ENCODE data around the gene TDRD6. TPM values are rescaled to one million over a fixed set of nuclear protein-coding genes. Genes with fewer than 3 reads are reported as not detected.

TDRD6 gene
- total RNA-seq, 1 experiment from 2014 or later = 0.57 TPM

- H3K4me3 ChIP-seq (replicated peaks in 1 of 2; ENCODE audit: low read depth in 1 of 2, low read length in 2 of 2) = no peak overlapping the region
Measured at GRCh38 chr6:46674410-46674809, 13.3 kb upstream of the TDRD6 start.

More at GRCh38 chr6:46674410-46674809, 13.3 kb upstream of the TDRD6 start:
- DNase-seq (ENCODE audit: low read depth, low spot score) = no peak
- Histone ChIP-seq H3K27ac (ENCODE audit: low read depth, low read length) (no peak overlapping the region), H4K20me1 (ENCODE audit: insufficient read depth) (no peaks in the 10 kb centered on the region), H3K9me3 (ENCODE audit: control insufficient read depth in 1 of 2, insufficient read depth in 1 of 2, low read depth in 1 of 2, low read length in 2 of 2) (no peaks in the 10 kb centered on the region), H3K27me3 (ENCODE audit: insufficient read depth, low read length) (no peaks in the 10 kb centered on the region), H3K4me1 (ENCODE audit: control insufficient read depth in 1 of 2, insufficient read depth in 2 of 2, low read length in 2 of 2) (no peaks in the 10 kb centered on the region), H3K4me2 (ENCODE audit: low read length) (no peak overlapping the region), H3K36me3 (ENCODE audit: control insufficient read depth in 1 of 2, insufficient read depth in 2 of 2, low read length in 2 of 2) (no peaks in the 10 kb centered on the region), H2AFZ (ENCODE audit: low read depth, low read length, poor library complexity, severe bottlenecking) (no peak overlapping the region), H3K79me2 (ENCODE audit: insufficient read depth, low read length) (no peaks in the 10 kb centered on the region), H3K9ac (ENCODE audit: low read length) (no peak overlapping the region), H3K9me2 (ENCODE audit: insufficient read depth) (no peaks in the 10 kb centered on the region)
- intact Hi-C loops (cut with micrococcal nuclease) = no loop called here
- RAD21 ChIA-PET (ENCODE audit: low non-redundant PET in 1 of 2, low total read pairs in 2 of 2, uncharacterized antibody in 2 of 2, unreplicated experiment in 2 of 2) = no interaction called here
- TF ChIP-seq ZBTB33 (IDR thresholded peaks at IDR 0.05; ENCODE audit: extremely low read depth, insufficient replicate concordance, low read length) = no peak
- no peak for TF ChIP-seq RAD21 (IDR thresholded peaks at IDR 0.05; ENCODE audit: low read depth)
- TF ChIP-seq POLR2A (IDR thresholded peaks at IDR 0.05; ENCODE audit: borderline replicate concordance, extremely low read depth, insufficient read depth, insufficient read length) = no peak
- TF ChIP-seq POLR2AphosphoS5 (IDR thresholded peaks at IDR 0.05; ENCODE audit: low read depth, low read length) = no peak
- TF ChIP-seq ELF1 (IDR thresholded peaks at IDR 0.05; ENCODE audit: borderline replicate concordance, low read depth) = no peak
- no peak for TF ChIP-seq SIN3A (IDR thresholded peaks at IDR 0.05; ENCODE audit: low read depth)
- no peak for TF ChIP-seq CTCF (IDR thresholded peaks at IDR 0.05 in 2 of 3, conservative IDR thresholded peaks at IDR 0.05 in 1 of 3; ENCODE audit: borderline replicate concordance in 1 of 3, insufficient read depth in 1 of 3, low read depth in 2 of 3, low read length in 2 of 3)
- no peak for TF ChIP-seq CBX3 (IDR thresholded peaks at IDR 0.05; ENCODE audit: low read depth)
- no peak for TF ChIP-seq SP1 (IDR thresholded peaks at IDR 0.05; ENCODE audit: low read depth)
- no peak for TF ChIP-seq TCF7L2 (IDR thresholded peaks at IDR 0.05; ENCODE audit: borderline replicate concordance, extremely low read depth, insufficient read depth, insufficient read length)
- POLR2A ChIA-PET = no interaction called here
- no TSS peak for BruUV-seq (replicated peaks)
- no peak for ATAC-seq
- CTCF ChIA-PET = no interaction called here
